NOMO-1 (cell line): ENCODE data around the gene KAZN.
A peak's percentile ranks its signal among the peaks of the same experiment; 100 is the strongest.

ENCODE experiments used
- DNase-seq, 2 experiments: peaks; one replicate each; lab custom pipeline; 2025; ENCODE audit not compliant: unreplicated experiment in 2 of 2; lab: John Stamatoyannopoulos, UW

The KAZN gene

GRCh38 chr1:14897997-14898645 lies 299.6 kb downstream of the KAZN start:
- no peak for DNase-seq

GRCh38 chr1:14899686-14900085 lies 301.2 kb downstream of the KAZN start:
- DNase-seq, result no peak

- no peak for DNase-seq
Measured at GRCh38 chr1:14901371-14901954, 303.0 kb downstream of the KAZN start.

- DNase-seq, result no peak
Measured at GRCh38 chr1:14903922-14904321, 305.4 kb downstream of the KAZN start.

GRCh38 chr1:14906665-14907064 lies 308.2 kb downstream of the KAZN start:
- DNase-seq, result no peak

GRCh38 chr1:14907416-14907815 lies 308.9 kb downstream of the KAZN start:
- DNase-seq, result no peak

- no peak for DNase-seq
Measured at GRCh38 chr1:14909273-14909672, 310.8 kb downstream of the KAZN start.

GRCh38 chr1:14909920-14910460 lies 311.5 kb downstream of the KAZN start:
- DNase-seq, result no peak

- DNase-seq, result no peak
Measured at GRCh38 chr1:14910984-14911721, 312.7 kb downstream of the KAZN start.

- DNase-seq, result no peak
Measured at GRCh38 chr1:14912839-14913481, 314.5 kb downstream of the KAZN start.

- DNase-seq, result no peak
Measured at GRCh38 chr1:14913482-14914177, 315.1 kb downstream of the KAZN start.

GRCh38 chr1:14914351-14914988 lies 316.0 kb downstream of the KAZN start:
- DNase-seq, result no peak

GRCh38 chr1:14915356-14916054 lies 317.0 kb downstream of the KAZN start:
- peak in 1 of 2 experiments; percentile 32 for DNase-seq

- DNase-seq, result no peak
Measured at GRCh38 chr1:14919289-14919688, 320.8 kb downstream of the KAZN start.

- DNase-seq, result no peak
Measured at GRCh38 chr1:14919751-14920150, 321.3 kb downstream of the KAZN start.

- DNase-seq, result no peak
Measured at GRCh38 chr1:14921057-14921456, 322.6 kb downstream of the KAZN start.

- no peak for DNase-seq
Measured at GRCh38 chr1:14922942-14923726, 324.6 kb downstream of the KAZN start.

GRCh38 chr1:14923727-14924452 lies 325.4 kb downstream of the KAZN start:
- DNase-seq, result peak; percentile 7 to 13
